PC-3 (cell line): ENCODE measurements around the gene HYAL1. TPM values are rescaled to one million over a fixed set of nuclear protein-coding genes. Genes with fewer than 3 reads are reported as not detected.

Source experiments
- ATAC-seq: fragments of 200-7000 bp; cut with Tn5 transposase; 2 replicates; pipeline ENCODE4 v1.9.1; 2020; ENCODE audit warnings: mild to moderate bottlenecking, moderate library complexity
- BruUV-seq: library from RNA; stranded (reverse); fragments of 400-500 nt; replicated peaks from 2 replicates; lab custom pipeline; 2021; lab: Mats Ljungman, UMichigan
- CTCF ChIA-PET: fragments of 300-600 bp; sonication (Branson Sonifier 250); formaldehyde crosslinking; loops from one replicate; lab custom pipeline; 2022; ENCODE audit warnings: antibody characterized with exemption; lab: Charles Lee
- POLR2A ChIA-PET: fragments of 300-600 bp; sonication (Branson Sonifier 250); formaldehyde crosslinking; loops from one replicate; lab custom pipeline; 2022; ENCODE audit warnings: antibody characterized with exemption; ENCODE audit not compliant: unreplicated experiment; lab: Charles Lee
- DNase-seq: peaks from one replicate; pipeline ENCODE4 v3.0.0-alpha.2; 2015
- H2AFZ ChIP-seq: fragments of 300-600 bp; sonication (generic); 2 replicates; pipeline ENCODE4 v1.6.0; 2016; ENCODE audit warnings: antibody characterized with exemption, low read length
- H3F3A ChIP-seq: fragments of 300-600 bp; sonication (generic); one replicate; pipeline ENCODE4 v1.6.0; 2017; ENCODE audit warnings: antibody characterized with exemption, low read length, control low read depth, mild to moderate bottlenecking; ENCODE audit not compliant: unreplicated experiment
- H3K27ac ChIP-seq: fragments of 300-600 bp; sonication (generic); 2 replicates; pipeline ENCODE4 v1.5.1; 2016; ENCODE audit warnings: mild to moderate bottlenecking, low read length
- H3K27me3 ChIP-seq: fragments of 300-600 bp; sonication (generic); 2 replicates; pipeline ENCODE4 v1.6.1; 2016; ENCODE audit warnings: low read length, mixed read lengths
- H3K36me3 ChIP-seq: fragments of 300-600 bp; sonication (generic); 2 replicates; pipeline ENCODE4 v1.6.1; 2016; ENCODE audit warnings: low read depth, mixed run types, low read length, mixed read lengths
- H3K4me1 ChIP-seq: fragments of 300-600 bp; sonication (generic); 2 replicates; pipeline ENCODE4 v1.5.1; 2016; ENCODE audit warnings: low read length; ENCODE audit not compliant: insufficient read depth
- H3K4me2 ChIP-seq: fragments of 300-600 bp; sonication (generic); 2 replicates; pipeline ENCODE4 v1.6.0; 2016; ENCODE audit warnings: low read length
- H3K4me3 ChIP-seq: fragments of 300-600 bp; sonication (generic); 2 replicates; pipeline ENCODE4 v1.5.1; 2016; ENCODE audit warnings: mild to moderate bottlenecking, low read length, mixed read lengths
- H3K79me2 ChIP-seq: fragments of 300-600 bp; sonication (generic); 2 replicates; pipeline ENCODE4 v1.6.1; 2017; ENCODE audit warnings: low read length, mixed read lengths
- H3K9ac ChIP-seq: fragments of 300-600 bp; sonication (generic); 2 replicates; pipeline ENCODE4 v1.6.0; 2016; ENCODE audit warnings: mild to moderate bottlenecking, low read length
- H3K9me2 ChIP-seq: fragments of 300-600 bp; sonication (generic); replicated peaks from 2 replicates; pipeline ENCODE4 v1.6.1; 2016; ENCODE audit warnings: mixed run types, low read length, mixed read lengths
- H3K9me3 ChIP-seq: fragments of 300-600 bp; sonication (generic); 2 replicates; pipeline ENCODE4 v1.6.1; 2016; ENCODE audit warnings: low read length, mixed read lengths
- H4K20me1 ChIP-seq: fragments of 300-600 bp; sonication (generic); 2 replicates; pipeline ENCODE4 v1.6.1; 2016; ENCODE audit warnings: low read length, mixed read lengths
- CTCF ChIP-seq: fragments of 300-600 bp; sonication (generic); conservative IDR thresholded peaks from 2 replicates; pipeline ENCODE4 v1.5.1; 2017; ENCODE audit warnings: antibody characterized with exemption, low read depth, mild to moderate bottlenecking, low read length
- EZH2 ChIP-seq: fragments of 300-600 bp; sonication (generic); IDR thresholded peaks from one replicate; pipeline ENCODE4 v1.6.1; 2017; ENCODE audit warnings: antibody characterized with exemption, mild to moderate bottlenecking, low read length; ENCODE audit not compliant: unreplicated experiment
- EZH2phosphoT487 ChIP-seq: fragments of 300-600 bp; sonication (generic); IDR thresholded peaks from 2 replicates; pipeline ENCODE4 v1.6.1; 2018; ENCODE audit warnings: mild to moderate bottlenecking, antibody characterized with exemption, low read length, borderline replicate concordance
- intact Hi-C: fragments of 100-400 bp; cut with micrococcal nuclease; formaldehyde crosslinking; loops from 2 replicates; pipeline ENCODE4 v1.9.0; 2023
- total RNA-seq: library from RNA; depleted of rRNA; stranded (reverse); fragments of >200 nt; gene quantifications from 2 replicates; pipeline ENCODE4 v1.2.3, GENCODE V29; 2014

Gene HYAL1
- total RNA-seq, 1 experiment from 2014 or later = 1.3 TPM

GRCh38 chr3:50322386-50323091 is 19.2 kb upstream of the HYAL1 start, which contains the start of gene HYAL2:
HYAL2 (minus strand) TSS chr3:50322745; CDS start chr3:50320489, 2,256 bp downstream.
- Histone ChIP-seq H3K36me3 (peaks cover 6% of the 10 kb centered on the region), H4K20me1 (no peaks in the 10 kb centered on the region), H3K9ac (peak within 1 kb of the TSS; percentile 93), H3K4me2 (peak within 1 kb of the TSS; percentile 99), H3K9me3 (no peaks in the 10 kb centered on the region), H3K27me3 (no peaks in the 10 kb centered on the region), H3F3A (peaks cover 7% of the 10 kb centered on the region), H2AFZ (peak within 1 kb of the TSS; percentile 92), H3K9me2 (no peaks in the 10 kb centered on the region), H3K4me3 (peak within 1 kb of the TSS; percentile 97), H3K27ac (peak within 1 kb of the TSS; percentile 86), H3K79me2 (peaks cover 45% of the 10 kb centered on the region), H3K4me1 (peaks cover 37% of the 10 kb centered on the region)
- intact Hi-C loops = loop anchor here (5.0 kb wide), 1 partner anchor 125 kb away; no protein-coding TSS in a partner anchor
- DNase-seq (no peak), ATAC-seq (no peak)
- TF ChIP-seq CTCF = no peak
- TF ChIP-seq EZH2 = no peak
- no peak for TF ChIP-seq EZH2phosphoT487
- BruUV-seq = no TSS peak
- POLR2A ChIA-PET = no interaction called here
- CTCF ChIA-PET = no interaction called here

GRCh38 chr3:50322115-50322385 is 18.7 kb upstream of the HYAL1 start:
- intact Hi-C loops = loop anchor here (5.0 kb wide), 1 partner anchor 125 kb away; no protein-coding TSS in a partner anchor
- no TSS peak for BruUV-seq
- Histone ChIP-seq H4K20me1 (no peaks in the 10 kb centered on the region), H3K9me3 (no peaks in the 10 kb centered on the region), H3K9ac (no peak overlapping the region), H3K9me2 (no peaks in the 10 kb centered on the region), H3K27me3 (no peaks in the 10 kb centered on the region), H3K36me3 (peaks cover 6% of the 10 kb centered on the region), H3F3A (peaks cover 12% of the 10 kb centered on the region), H3K4me3 (peak overlapping the region; percentile 97; the same call in 1 of the 2 replicates), H3K4me1 (peaks cover 39% of the 10 kb centered on the region), H2AFZ (peak overlapping the region; percentile 92; the same call in 1 of the 2 replicates), H3K4me2 (peak overlapping the region; percentile 99), H3K79me2 (peaks cover 40% of the 10 kb centered on the region), H3K27ac (no peak overlapping the region)
- ATAC-seq = no peak
- ChIA-PET CTCF (interaction anchor here (1.0 kb wide), 2 partner anchors 23 to 57 kb away, joined by 7 to 8 read pairs; partner anchors contain the start of genes HYAL3 and NAA80), POLR2A (no interaction called here)
- TF ChIP-seq EZH2phosphoT487 = no peak
- TF ChIP-seq CTCF = no peak
- TF ChIP-seq EZH2 = no peak
- no peak for DNase-seq
